Right ventricle myocardium superior (tissue), 1 donor: ENCODE measurements around the gene CFAP97D2. TPM values are rescaled to one million over a fixed set of nuclear protein-coding genes. Genes with fewer than 3 reads are reported as not detected.
"Not testable (repeated sequence)": the region's sequence is repeated elsewhere in the genome, so short reads cannot be mapped to it uniquely, and the experiment has no call there.

Source experiments
- ATAC-seq: fragments of 200-7000 bp; cut with Tn5 transposase; one replicate; pipeline ENCODE4 v1.9.1; 2020; ENCODE audit warnings: mild to moderate bottlenecking; ENCODE audit not compliant: poor library complexity
- DNase-seq: peaks from one replicate; pipeline ENCODE4 v3.0.0-alpha.2; 2020
- intact Hi-C: fragments of 100-400 bp; cut with DNase I; formaldehyde crosslinking; loops from one replicate; pipeline ENCODE4 v1.11.2; 2022
- total RNA-seq: library from RNA; stranded (reverse); fragmentation: NEBNext Ultra II Directional; extraction: Animal tissue kit (Norgen Biotek cat#: 25700); gene quantifications from one replicate; pipeline ENCODE4 v1.2.1, GENCODE V29; 2021
- donor health status: DM: no; HTN: yes; CAD: no; lungs with severe emphysema.

The CFAP97D2 gene
- total RNA-seq, 1 donor from 2014 or later: not detected

- DNase-seq (no peak), ATAC-seq (no peak)
- intact Hi-C loops: no loop called here
Measured at GRCh38 chr13:114154476-114154875, 24.6 kb upstream of the CFAP97D2 start.

GRCh38 chr13:114155320-114155719 is 23.7 kb upstream of the CFAP97D2 start:
- no peak for DNase-seq
- ATAC-seq: no peak
- intact Hi-C loops: no loop called here

GRCh38 chr13:114155926-114156883 is 22.9 kb upstream of the CFAP97D2 start:
- intact Hi-C loops: no loop called here
- no peak for DNase-seq
- no peak for ATAC-seq

GRCh38 chr13:114157869-114158495 is 21.1 kb upstream of the CFAP97D2 start:
- ATAC-seq: no peak
- no peak for DNase-seq
- intact Hi-C loops: no loop called here

GRCh38 chr13:114158869-114159666 is 20.0 kb upstream of the CFAP97D2 start:
- ATAC-seq, intact Hi-C loops: not testable (repeated sequence)

GRCh38 chr13:114161028-114161556 is 18.0 kb upstream of the CFAP97D2 start:
- intact Hi-C loops: no loop called here
- no peak for ATAC-seq
- DNase-seq: no peak

More at GRCh38 chr13:114158869-114159666, 20.0 kb upstream of the CFAP97D2 start:
- not testable (repeated sequence) for DNase-seq

- peak; percentile 78 for DNase-seq
- intact Hi-C loops: no loop called here
Measured at GRCh38 chr13:114161644-114162532, 17.2 kb upstream of the CFAP97D2 start.

GRCh38 chr13:114162533-114162922 is 16.5 kb upstream of the CFAP97D2 start:
- intact Hi-C loops: no loop called here
- DNase-seq (no peak), ATAC-seq (no peak)

More at GRCh38 chr13:114161644-114162532, 17.2 kb upstream of the CFAP97D2 start:
- peak; percentile 63 for ATAC-seq

- ATAC-seq: no peak
- DNase-seq: no peak
- intact Hi-C loops: no loop called here
Measured at GRCh38 chr13:114164053-114164452, 15.0 kb upstream of the CFAP97D2 start.

- intact Hi-C loops: no loop called here
- no peak for ATAC-seq
- no peak for DNase-seq
Measured at GRCh38 chr13:114164681-114165429, 14.2 kb upstream of the CFAP97D2 start.

GRCh38 chr13:114166381-114167131 is 12.5 kb upstream of the CFAP97D2 start:
- intact Hi-C loops: no loop called here
- DNase-seq (peak; percentile 78), ATAC-seq (peak; percentile 90)

GRCh38 chr13:114167426-114167825 is 11.6 kb upstream of the CFAP97D2 start:
- intact Hi-C loops: no loop called here
- ATAC-seq: no peak
- no peak for DNase-seq

- intact Hi-C loops: no loop called here
- ATAC-seq: no peak
- DNase-seq: no peak
Measured at GRCh38 chr13:114167885-114168284, 11.2 kb upstream of the CFAP97D2 start.

- no peak for ATAC-seq
- intact Hi-C loops: no loop called here
- DNase-seq: no peak
Measured at GRCh38 chr13:114173272-114173671, 5.8 kb upstream of the CFAP97D2 start.

GRCh38 chr13:114173745-114174144 is 5.3 kb upstream of the CFAP97D2 start:
- no peak for DNase-seq

GRCh38 chr13:114174529-114174961 is 4.5 kb upstream of the CFAP97D2 start:
- intact Hi-C loops: no loop called here
- ATAC-seq (no peak), DNase-seq (no peak)

More at GRCh38 chr13:114173745-114174144, 5.3 kb upstream of the CFAP97D2 start:
- intact Hi-C loops: no loop called here
- no peak for ATAC-seq
